Posterior vena cava (tissue), 2 donors: ENCODE measurements around the gene WBP2. TPM values are rescaled to one million over a fixed set of nuclear protein-coding genes. Genes with fewer than 3 reads are reported as not detected.
A peak's percentile ranks its signal among the peaks of the same experiment; 100 is the strongest.

ENCODE experiments used
- DNase-seq: peaks from one replicate; pipeline ENCODE4 v3.0.0-alpha.2; 2020; ENCODE audit warnings: low spot score
- intact Hi-C, 2 donors: fragments of 100-400 bp; cut with DNase I; formaldehyde crosslinking; loops; one replicate each; pipeline versions ENCODE4 v1.14.1 to v1.14.2; 2022 to 2023
- total RNA-seq, 2 donors: library from RNA; stranded (reverse); fragmentation: NEBNext Ultra II Directional; extraction: Animal tissue kit (Norgen Biotek cat#: 25700); gene quantifications; one replicate each; pipeline ENCODE4 v1.2.1, GENCODE V29; 2021
- donor health status: DM: yes; HTN: yes; CAD: no.
- donor health status: DM: yes; HTN: yes; CAD: no.

WBP2 gene
- total RNA-seq, 2 donors from 2014 or later: 75.8 to 111 TPM

GRCh38 chr17:75824050-75824552, 31.0 kb downstream of the WBP2 start:
- no peak for DNase-seq
- intact Hi-C loops: no loop called here

GRCh38 chr17:75823257-75824041, 31.7 kb downstream of the WBP2 start:
- peak; percentile 66 for DNase-seq
- intact Hi-C loops: no loop called here

- intact Hi-C loops: no loop called here
- no peak for DNase-seq
Measured at GRCh38 chr17:75822800-75823166, 32.4 kb downstream of the WBP2 start.

GRCh38 chr17:75822119-75822799, 32.9 kb downstream of the WBP2 start:
- peak; percentile 71 for DNase-seq
- intact Hi-C loops: no loop called here

GRCh38 chr17:75821552-75821951, 33.6 kb downstream of the WBP2 start:
- intact Hi-C loops: no loop called here

GRCh38 chr17:75820094-75821080, 34.7 kb downstream of the WBP2 start:
- intact Hi-C loops: no loop called here
- DNase-seq: no peak

More at GRCh38 chr17:75821552-75821951, 33.6 kb downstream of the WBP2 start:
- no peak for DNase-seq

- intact Hi-C loops: no loop called here
- no peak for DNase-seq
Measured at GRCh38 chr17:75819678-75820077, 35.5 kb downstream of the WBP2 start.

GRCh38 chr17:75819116-75819515, 36.0 kb downstream of the WBP2 start:
- intact Hi-C loops: no loop called here
- no peak for DNase-seq

GRCh38 chr17:75818326-75818885, 36.7 kb downstream of the WBP2 start:
- intact Hi-C loops: loop anchor here in 1 of 2 donors (1.0 kb wide), 1 partner anchor 16 kb away; no protein-coding TSS in a partner anchor

GRCh38 chr17:75817571-75817970, 37.6 kb downstream of the WBP2 start:
- intact Hi-C loops: no loop called here
- no peak for DNase-seq

More at GRCh38 chr17:75818326-75818885, 36.7 kb downstream of the WBP2 start:
- no peak for DNase-seq

- intact Hi-C loops: no loop called here
- DNase-seq: no peak
Measured at GRCh38 chr17:75816693-75817092, 38.4 kb downstream of the WBP2 start.

GRCh38 chr17:75815399-75815798, 39.7 kb downstream of the WBP2 start:
- intact Hi-C loops: no loop called here
- DNase-seq: no peak

GRCh38 chr17:75814900-75815373, 40.2 kb downstream of the WBP2 start:
- DNase-seq: peak; percentile 62
- intact Hi-C loops: no loop called here

GRCh38 chr17:75814021-75814395, 41.1 kb downstream of the WBP2 start:
- intact Hi-C loops: no loop called here
- DNase-seq: peak; percentile 62

- intact Hi-C loops: no loop called here
- peak; percentile 82 for DNase-seq
Measured at GRCh38 chr17:75813081-75814020, 41.8 kb downstream of the WBP2 start.

GRCh38 chr17:75812096-75813013, 42.8 kb downstream of the WBP2 start:
- DNase-seq: peak; percentile 58
- intact Hi-C loops: no loop called here

GRCh38 chr17:75811174-75811573, 44.0 kb downstream of the WBP2 start:
- intact Hi-C loops: no loop called here
- DNase-seq: peak; percentile 43
